Breast epithelium (tissue), 4 donors: ENCODE data around the gene ANKRD23. TPM values are rescaled to one million over a fixed set of nuclear protein-coding genes. Genes with fewer than 3 reads are reported as not detected.
A peak's percentile ranks its signal among the peaks of the same experiment; 100 is the strongest.
"Not testable (repeated sequence)": the region's sequence is repeated elsewhere in the genome, so short reads cannot be mapped to it uniquely, and the experiment has no call there.

Source experiments
- DNase-seq, 2 donors: peaks; one replicate each; pipeline ENCODE4 v3.0.0-alpha.2; 2019; ENCODE audit warnings: low spot score in 2 of 2
- H3K27ac ChIP-seq, 2 donors: fragments of 200-600 bp; sonication (generic) in 1 of 2; one replicate each; pipeline ENCODE4 v1.5.1; 2016 to 2019; ENCODE audit warnings: mild to moderate bottlenecking in 1 of 2
- H3K27me3 ChIP-seq, 2 donors: fragments of 200-600 bp; sonication (generic) in 1 of 2; one replicate each; pipeline versions ENCODE4 v1.5.1 to v1.6.0; 2017 to 2019; ENCODE audit warnings: control low read depth in 1 of 2, mild to moderate bottlenecking in 1 of 2
- H3K36me3 ChIP-seq: fragments of 200-600 bp; one replicate; pipeline ENCODE4 v1.5.1; 2019
- H3K4me1 ChIP-seq, 2 donors: fragments of 200-600 bp; sonication (generic); one replicate each; pipeline ENCODE4 v1.5.1; 2016 to 2019; ENCODE audit warnings: control low read depth in 1 of 2
- H3K4me3 ChIP-seq, 3 donors: fragments of 200-600 bp; sonication (generic); 1 replicate in 2 of 3; 2 replicates in 1 of 3; pipeline ENCODE4 v1.5.1; 2016 to 2019; ENCODE audit warnings: mild to moderate bottlenecking in 3 of 3, moderate library complexity in 2 of 3
- H3K9me3 ChIP-seq, 2 donors: fragments of 200-600 bp; sonication (generic) in 1 of 2; one replicate each; pipeline ENCODE4 v1.5.1; 2016 to 2019; ENCODE audit warnings: control low read depth in 1 of 2
- CTCF ChIP-seq, 3 donors: fragments of 450-650 bp; IDR thresholded peaks; one replicate each; pipeline ENCODE4 v1.5.1; 2016 to 2017; ENCODE audit warnings: antibody characterized with exemption in 3 of 3, mild to moderate bottlenecking in 3 of 3, moderate library complexity in 3 of 3
- POLR2A ChIP-seq: fragments of 450-650 bp; IDR thresholded peaks from one replicate; pipeline ENCODE4 v1.6.1; 2016; ENCODE audit warnings: antibody characterized with exemption, mild to moderate bottlenecking, moderate library complexity
- POLR2AphosphoS5 ChIP-seq, 3 donors: sonication (generic); formaldehyde crosslinking; IDR thresholded peaks; one replicate each; pipeline ENCODE4 v1.6.1; 2017; ENCODE audit warnings: antibody characterized with exemption in 3 of 3
- intact Hi-C: fragments of 100-400 bp; cut with DNase I; formaldehyde crosslinking; loops from one replicate; pipeline ENCODE4 v1.15.1; 2023; ENCODE audit warnings: low total_unique reads
- total RNA-seq, 3 donors: library from RNA; depleted of rRNA; stranded (reverse); fragments of >200 nt; gene quantifications; one replicate each; pipeline ENCODE4 v1.1.0, GENCODE V29; 2016

Gene ANKRD23
- 1 to 10 TPM; 3.5 to 9.4 (median 7.2) TPM for total RNA-seq

DNA sequence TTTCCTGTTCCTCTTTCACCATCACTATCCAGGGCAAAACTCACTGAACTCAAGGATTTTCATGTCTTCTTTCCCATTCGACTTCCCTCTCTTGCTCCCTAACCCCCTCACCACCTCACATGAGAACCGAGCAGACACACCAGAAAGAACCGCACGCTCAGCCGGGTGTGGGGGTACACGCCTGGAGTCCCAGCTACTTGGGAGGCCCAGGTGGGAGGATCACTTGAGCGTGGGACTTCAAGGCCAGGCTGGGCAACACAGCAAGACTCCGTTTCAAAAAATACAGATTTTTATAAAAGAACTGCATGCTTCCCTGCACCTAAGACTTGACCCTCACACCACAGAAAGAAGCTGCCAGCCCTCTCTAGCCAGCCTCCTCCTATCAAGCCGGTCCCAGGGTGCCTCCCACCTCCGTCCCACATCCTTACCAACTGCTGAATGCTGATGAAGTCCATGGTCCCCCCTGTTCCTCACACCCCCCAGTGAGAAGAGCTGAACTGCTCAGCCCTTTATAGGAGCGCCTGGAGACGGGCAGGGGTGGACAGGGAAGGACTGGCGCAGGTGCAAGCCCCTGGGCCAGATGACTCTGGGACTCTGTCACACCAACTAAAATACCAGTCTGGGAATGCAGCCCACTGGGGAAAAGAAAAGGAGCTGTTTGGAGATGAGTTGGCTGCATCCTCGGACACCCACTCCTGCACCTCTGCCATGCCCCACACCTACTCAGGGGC lies at the start of gene ANKRD23:
TSS of gene ANKRD23 (minus strand) at position 484 of the 731 bp plus-strand sequence. CDS start at position 455, 29 bp downstream.
- intact Hi-C loops = no loop called here

GRCh38 chr2:96891591-96892333 lies 47.9 kb upstream of the ANKRD23 start:
- Histone ChIP-seq H3K4me1 (peaks cover 5 to 42% of the 10 kb centered on the region in 2 donors), H3K27ac (peak overlapping the region; percentile 3 to 4)
- intact Hi-C loops = no loop called here

More for the DNA sequence above, at the start of gene ANKRD23:
- no peak for TF ChIP-seq POLR2A
- no peak for TF ChIP-seq CTCF (IDR thresholded peaks at IDR 0.05)
- no peak for TF ChIP-seq POLR2AphosphoS5 (IDR thresholded peaks at IDR 0.05)
- Histone ChIP-seq H3K36me3 (no peaks in the 10 kb centered on the region), H3K27me3 (no peaks in the 10 kb centered on the region), H3K9me3 (no peaks in the 10 kb centered on the region), H3K4me3 (no peak within 1 kb of the TSS), H3K27ac (peak within 1 kb of the TSS in 1 of 2 donors; percentile 7), H3K4me1 (no peaks in the 10 kb centered on the region)
- DNase-seq = no peak

DNA sequence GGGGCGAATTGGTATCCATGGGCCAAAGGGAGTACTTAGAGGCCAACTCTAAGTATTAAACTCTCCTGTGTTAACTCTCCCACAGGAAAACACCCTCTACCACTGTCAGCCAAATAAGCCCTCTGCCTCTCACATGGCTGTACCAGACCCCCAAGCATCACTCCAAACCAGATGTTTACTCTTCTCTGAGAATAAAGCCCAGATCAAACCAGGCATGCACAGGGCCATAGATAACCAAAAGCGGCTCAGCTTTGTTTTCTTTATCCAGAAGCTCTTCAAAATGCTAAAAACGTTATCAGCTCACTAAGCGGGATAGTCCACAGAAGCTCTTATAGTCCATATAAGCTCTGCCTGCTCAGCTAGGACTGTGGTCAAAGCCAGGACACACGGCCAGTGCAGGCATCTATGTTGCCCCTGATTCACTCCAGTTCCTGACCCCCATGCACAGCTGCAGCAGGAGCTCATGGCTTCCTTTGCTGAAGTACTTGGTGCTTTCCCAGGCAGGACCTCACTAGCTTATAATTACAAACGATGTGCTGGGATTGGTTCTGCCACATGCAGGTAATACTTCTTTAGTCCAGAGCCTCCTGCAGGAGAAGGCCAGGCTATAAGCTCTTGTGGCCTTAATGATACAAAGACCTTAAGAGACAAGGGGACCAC lies 47.0 kb upstream of the ANKRD23 start:
- H3K27me3 ChIP-seq = no peaks in the 10 kb centered on the region
- intact Hi-C loops = no loop called here
- H3K4me3 ChIP-seq = no peak overlapping the region
- H3K36me3 ChIP-seq = no peaks in the 10 kb centered on the region
- H3K27ac ChIP-seq = peak overlapping the region in 1 of 2 donors; percentile 3
- DNase-seq = no peak
- peaks cover 5 to 42% of the 10 kb centered on the region in 2 donors for H3K4me1 ChIP-seq
- no peaks in the 10 kb centered on the region for H3K9me3 ChIP-seq
- TF ChIP-seq CTCF (IDR thresholded peaks at IDR 0.05) (no peak), POLR2AphosphoS5 (IDR thresholded peaks at IDR 0.05) (no peak), POLR2A (no peak)

More at GRCh38 chr2:96891591-96892333, 47.9 kb upstream of the ANKRD23 start:
- Histone ChIP-seq H3K4me3 (no peak overlapping the region), H3K27me3 (no peaks in the 10 kb centered on the region), H3K9me3 (no peaks in the 10 kb centered on the region), H3K36me3 (no peaks in the 10 kb centered on the region)
- DNase-seq = no peak
- TF ChIP-seq POLR2A (no peak), CTCF (IDR thresholded peaks at IDR 0.05) (no peak)

- H3K27ac ChIP-seq = no peak overlapping the region
Observed at GRCh38 chr2:96890252-96890651, 46.4 kb upstream of the ANKRD23 start.

DNA sequence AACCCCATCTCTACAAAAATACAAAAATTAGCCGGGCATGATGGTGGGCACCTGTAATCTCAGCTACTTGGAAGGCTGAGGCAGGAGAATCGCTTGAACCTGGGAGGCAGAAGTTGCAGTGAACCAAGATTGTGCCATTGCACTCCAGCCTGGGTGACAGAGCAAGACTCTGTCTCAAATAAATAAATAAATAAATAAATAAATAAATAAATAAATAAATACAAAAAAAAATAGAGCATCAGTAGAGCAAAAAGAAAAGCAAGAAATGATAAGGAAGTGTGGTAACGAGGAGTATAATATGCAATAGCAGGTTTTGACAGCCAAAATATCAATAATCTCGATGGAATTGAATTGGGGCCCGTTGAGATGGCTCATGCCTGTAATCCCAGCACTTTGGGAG lies 45.7 kb upstream of the ANKRD23 start:
- DNase-seq, H3K9me3 ChIP-seq, H3K27ac ChIP-seq, H3K27me3 ChIP-seq, intact Hi-C loops, H3K4me3 ChIP-seq, H3K36me3 ChIP-seq: not testable (repeated sequence)
- H3K4me1 ChIP-seq = peaks cover 5 to 35% of the 10 kb centered on the region in 2 donors

More at GRCh38 chr2:96890252-96890651, 46.4 kb upstream of the ANKRD23 start:
- DNase-seq = no peak
- Histone ChIP-seq H3K27me3 (no peaks in the 10 kb centered on the region), H3K9me3 (no peaks in the 10 kb centered on the region), H3K4me3 (no peak overlapping the region), H3K36me3 (no peaks in the 10 kb centered on the region), H3K4me1 (peaks cover 5 to 36% of the 10 kb centered on the region in 2 donors)
- no peak for TF ChIP-seq POLR2AphosphoS5 (IDR thresholded peaks at IDR 0.05)
- no peak for TF ChIP-seq POLR2A
- TF ChIP-seq CTCF (IDR thresholded peaks at IDR 0.05) = no peak
- intact Hi-C loops = no loop called here
